HG03469 (cell line): ENCODE data around the gene BCAR3.
A peak's percentile ranks its signal among the peaks of the same experiment; 100 is the strongest.

ENCODE experiments used
- ATAC-seq: cut with Tn5 transposase; IDR thresholded peaks from one replicate; pipeline ENCODE4 v1.9.1; 2021; ENCODE audit warnings: mild to moderate bottlenecking, moderate library complexity, moderate number of reproducible peaks; ENCODE audit not compliant: unreplicated experiment

Gene BCAR3

GRCh38 chr1:93681101-93681988, at the start of gene BCAR3:
TSS of gene BCAR3 (minus strand) at chr1:93681837. CDS start at chr1:93674930, 6,907 bp downstream.
- ATAC-seq: peak; percentile 31

- no peak for ATAC-seq
These were observed 49.0 kb upstream of the BCAR3 start for GRCh38 chr1:93730621-93731020.

GRCh38 chr1:93729906-93730305, 48.3 kb upstream of the BCAR3 start:
- no peak for ATAC-seq

- no peak for ATAC-seq
These were observed 47.9 kb upstream of the BCAR3 start for GRCh38 chr1:93729502-93729901.

GRCh38 chr1:93728480-93729131, 47.0 kb upstream of the BCAR3 start:
- ATAC-seq: no peak

GRCh38 chr1:93723733-93724270, 42.2 kb upstream of the BCAR3 start:
- ATAC-seq: no peak

GRCh38 chr1:93723110-93723509, 41.5 kb upstream of the BCAR3 start:
- no peak for ATAC-seq

GRCh38 chr1:93722081-93723031, 40.7 kb upstream of the BCAR3 start:
- ATAC-seq: no peak

- ATAC-seq: no peak
These were observed 39.5 kb upstream of the BCAR3 start for GRCh38 chr1:93720956-93721626.

GRCh38 chr1:93717640-93718039, 36.0 kb upstream of the BCAR3 start:
- no peak for ATAC-seq

GRCh38 chr1:93716941-93717368, 35.3 kb upstream of the BCAR3 start:
- ATAC-seq: no peak

- ATAC-seq: no peak
These were observed 34.5 kb upstream of the BCAR3 start for GRCh38 chr1:93716163-93716562.

GRCh38 chr1:93715529-93716126, 34.0 kb upstream of the BCAR3 start:
- no peak for ATAC-seq

- ATAC-seq: no peak
These were observed 32.7 kb upstream of the BCAR3 start for GRCh38 chr1:93714356-93714755.

- no peak for ATAC-seq
These were observed 31.7 kb upstream of the BCAR3 start for GRCh38 chr1:93713341-93713740.

- ATAC-seq: no peak
These were observed 31.1 kb upstream of the BCAR3 start for GRCh38 chr1:93712741-93713140.

- ATAC-seq: no peak
These were observed 29.1 kb upstream of the BCAR3 start for GRCh38 chr1:93710499-93711453.

GRCh38 chr1:93708734-93709481, 27.3 kb upstream of the BCAR3 start:
- no peak for ATAC-seq
